Fibroblast of mammary gland (primary cell): ENCODE results near the gene NDP.
"Not testable (repeated sequence)": the region's sequence is repeated elsewhere in the genome, so short reads cannot be mapped to it uniquely, and the experiment has no call there.

Experiments
- DNase-seq: peaks from one replicate; pipeline ENCODE4 v3.0.0-alpha.2; 2010; ENCODE audit warnings: low read depth
- H3K4me3 ChIP-seq: 2 replicates; pipeline ENCODE4 v1.5.1; 2011; ENCODE audit warnings: low read depth, mild to moderate bottlenecking, low read length, moderate library complexity; ENCODE audit not compliant: control insufficient read depth
- TF ChIP-seq, protein P1 (sequence below): conservative IDR thresholded peaks from 2 replicates; pipeline ENCODE4 v1.5.1; 2011; ENCODE audit warnings: low read depth, low read length, inconsistent platforms; ENCODE audit not compliant: control insufficient read depth, insufficient read depth

Gene NDP

DNA sequence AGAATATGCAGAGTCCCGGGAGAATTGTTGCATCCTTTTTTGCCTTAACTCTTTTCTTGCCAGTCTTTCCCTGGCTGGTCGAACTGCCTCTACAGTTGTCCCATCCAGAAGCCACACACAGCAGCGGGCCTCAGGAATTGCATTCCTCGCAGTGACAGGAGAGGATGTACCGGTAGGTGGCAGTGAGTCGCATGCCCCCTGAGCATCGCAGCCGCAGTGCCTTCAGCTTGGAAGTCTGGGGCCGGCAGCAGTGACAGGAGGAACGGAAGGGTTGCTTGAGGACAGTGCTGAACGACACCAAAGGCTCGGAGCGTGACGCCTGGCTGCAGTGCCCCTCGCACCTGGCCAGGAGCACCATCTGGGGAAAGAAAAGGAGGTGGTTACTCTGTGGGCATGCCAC lies 23.5 kb downstream of the NDP start:
- H3K4me3 ChIP-seq, result no peak overlapping the region
- TF ChIP-seq, protein P1, sequence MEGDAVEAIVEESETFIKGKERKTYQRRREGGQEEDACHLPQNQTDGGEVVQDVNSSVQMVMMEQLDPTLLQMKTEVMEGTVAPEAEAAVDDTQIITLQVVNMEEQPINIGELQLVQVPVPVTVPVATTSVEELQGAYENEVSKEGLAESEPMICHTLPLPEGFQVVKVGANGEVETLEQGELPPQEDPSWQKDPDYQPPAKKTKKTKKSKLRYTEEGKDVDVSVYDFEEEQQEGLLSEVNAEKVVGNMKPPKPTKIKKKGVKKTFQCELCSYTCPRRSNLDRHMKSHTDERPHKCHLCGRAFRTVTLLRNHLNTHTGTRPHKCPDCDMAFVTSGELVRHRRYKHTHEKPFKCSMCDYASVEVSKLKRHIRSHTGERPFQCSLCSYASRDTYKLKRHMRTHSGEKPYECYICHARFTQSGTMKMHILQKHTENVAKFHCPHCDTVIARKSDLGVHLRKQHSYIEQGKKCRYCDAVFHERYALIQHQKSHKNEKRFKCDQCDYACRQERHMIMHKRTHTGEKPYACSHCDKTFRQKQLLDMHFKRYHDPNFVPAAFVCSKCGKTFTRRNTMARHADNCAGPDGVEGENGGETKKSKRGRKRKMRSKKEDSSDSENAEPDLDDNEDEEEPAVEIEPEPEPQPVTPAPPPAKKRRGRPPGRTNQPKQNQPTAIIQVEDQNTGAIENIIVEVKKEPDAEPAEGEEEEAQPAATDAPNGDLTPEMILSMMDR, result peak; percentile 19
- DNase-seq, result no peak

DNA sequence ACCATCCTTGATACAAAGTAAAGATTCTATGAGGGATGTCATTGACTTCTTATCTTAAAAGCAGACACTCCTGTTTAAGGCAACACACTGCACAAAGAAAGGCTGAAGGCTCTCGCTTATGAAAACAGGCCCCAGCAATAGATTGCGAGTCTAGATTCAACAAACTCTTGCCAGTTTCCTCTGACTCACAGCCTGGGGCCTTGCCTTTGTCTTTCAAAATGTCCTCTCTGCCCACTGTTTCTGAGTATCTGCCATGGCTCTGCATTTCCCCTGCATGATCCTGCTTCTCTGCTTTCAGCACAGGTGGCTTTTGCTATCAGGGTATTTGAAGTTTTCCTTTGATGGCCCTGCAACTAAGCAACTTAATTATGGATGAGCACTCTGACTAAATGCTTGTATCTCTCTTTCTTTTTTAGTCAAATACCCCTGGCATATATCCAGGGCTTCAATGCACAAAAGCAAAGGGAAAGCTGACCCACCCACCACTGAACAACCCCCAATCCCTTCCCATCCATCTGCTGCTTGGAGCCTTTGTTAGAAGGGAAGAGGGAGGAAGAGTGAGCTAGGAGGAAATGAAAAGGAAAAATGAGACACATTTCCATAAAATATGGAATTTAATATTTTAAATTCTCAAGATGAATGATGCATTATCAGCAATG lies 32.2 kb downstream of the NDP start:
- no peak overlapping the region for H3K4me3 ChIP-seq
- peak; percentile 60 for DNase-seq
- TF ChIP-seq, protein P1, result no peak

DNA sequence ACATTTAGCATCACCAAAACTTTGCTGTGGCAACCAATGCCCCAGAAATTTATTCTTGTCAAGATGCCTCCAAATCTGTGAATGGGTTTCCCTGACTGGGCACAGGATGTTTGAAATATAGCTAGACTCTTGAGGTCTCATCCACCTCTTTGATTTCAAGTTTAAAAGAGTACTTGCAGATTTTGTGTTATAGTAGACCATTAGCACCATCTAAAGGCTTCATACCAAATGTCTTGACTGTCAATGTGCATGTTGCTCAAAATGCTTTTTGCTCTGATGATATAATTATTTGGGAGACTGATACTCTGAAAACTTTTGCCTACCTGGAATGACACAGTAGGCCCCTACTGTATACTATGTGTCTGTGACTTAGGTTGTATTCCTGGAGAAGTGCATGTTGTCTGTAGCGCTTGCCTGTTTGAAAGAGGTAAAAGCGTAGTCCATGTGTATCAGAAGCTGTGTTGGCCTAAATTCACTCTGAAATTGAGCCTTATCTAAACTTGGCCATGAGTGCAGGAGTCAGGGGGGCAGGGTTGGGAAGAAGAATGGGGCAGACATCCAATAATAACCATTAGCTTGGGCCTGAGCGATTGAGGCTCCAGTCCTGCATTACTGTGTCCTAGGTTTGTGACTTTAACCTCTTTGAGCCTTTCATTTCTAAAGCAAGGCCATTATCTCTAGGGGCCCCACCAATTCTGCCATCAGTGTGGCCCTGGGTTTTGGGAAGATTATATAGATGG lies 33.8 kb downstream of the NDP start:
- H3K4me3 ChIP-seq, result no peak overlapping the region
- DNase-seq, result peak; percentile 24
- TF ChIP-seq, protein P1, result no peak

DNA sequence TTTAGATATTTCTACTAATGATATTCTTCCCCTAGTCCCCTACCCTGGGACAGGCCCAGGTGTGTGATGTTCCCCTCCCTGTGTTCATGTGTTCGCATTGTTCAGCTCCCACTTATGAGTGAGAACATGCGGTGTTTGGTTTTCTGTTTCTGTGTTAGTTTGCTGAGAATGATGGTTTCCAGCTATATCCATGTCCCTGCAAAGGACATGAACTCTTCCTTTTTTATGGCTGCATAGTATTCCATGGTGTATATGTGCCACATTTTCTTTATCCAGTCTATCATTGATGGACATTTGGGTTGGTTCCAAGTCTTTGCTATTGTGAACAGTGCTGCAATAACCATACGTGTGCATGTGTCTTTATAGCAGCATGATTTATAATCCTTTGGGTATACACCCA lies 51.2 kb downstream of the NDP start:
- DNase-seq, H3K4me3 ChIP-seq: not testable (repeated sequence)

DNA sequence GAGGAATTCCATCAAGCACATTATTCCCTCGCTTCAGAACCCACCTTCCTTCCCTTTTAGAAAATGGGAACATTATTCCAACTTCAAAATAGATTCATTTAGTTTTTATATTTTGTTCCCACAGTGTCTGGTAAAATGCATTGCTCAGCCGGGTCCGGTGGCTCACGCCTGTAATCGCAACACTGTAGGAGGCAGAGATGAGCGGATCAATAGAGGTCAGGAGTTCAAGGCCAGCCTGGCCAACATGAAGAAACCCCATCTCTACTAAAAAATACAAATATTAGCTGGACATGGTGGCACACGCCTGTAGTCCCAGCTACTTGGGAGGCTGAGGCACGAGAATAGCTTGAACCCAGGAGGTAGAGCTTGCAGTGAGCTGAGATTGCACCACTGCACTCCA lies 62.4 kb downstream of the NDP start:
- not testable (repeated sequence) for H3K4me3 ChIP-seq, DNase-seq

DNA sequence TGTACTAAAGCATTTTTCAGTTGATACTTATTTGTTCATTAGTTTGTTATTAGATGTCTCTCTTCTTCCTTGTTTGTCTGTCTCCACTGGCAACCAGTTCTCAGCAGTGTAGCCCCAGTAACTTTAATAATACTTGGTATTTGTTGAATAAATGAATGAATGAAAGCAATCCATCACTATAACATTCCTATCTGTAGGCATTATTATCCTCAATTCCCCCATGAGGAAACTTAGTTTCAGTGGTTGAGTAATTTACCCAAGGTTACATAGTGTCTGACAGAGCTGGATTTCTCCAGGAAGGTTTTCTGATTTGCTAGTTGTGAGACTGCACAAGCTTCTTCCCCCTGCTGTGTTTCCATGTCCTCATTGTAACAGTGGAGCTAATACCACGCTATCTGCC lies 63.2 kb downstream of the NDP start:
- no peak for DNase-seq
- H3K4me3 ChIP-seq, result no peak overlapping the region
- TF ChIP-seq, protein P1, result no peak

DNA sequence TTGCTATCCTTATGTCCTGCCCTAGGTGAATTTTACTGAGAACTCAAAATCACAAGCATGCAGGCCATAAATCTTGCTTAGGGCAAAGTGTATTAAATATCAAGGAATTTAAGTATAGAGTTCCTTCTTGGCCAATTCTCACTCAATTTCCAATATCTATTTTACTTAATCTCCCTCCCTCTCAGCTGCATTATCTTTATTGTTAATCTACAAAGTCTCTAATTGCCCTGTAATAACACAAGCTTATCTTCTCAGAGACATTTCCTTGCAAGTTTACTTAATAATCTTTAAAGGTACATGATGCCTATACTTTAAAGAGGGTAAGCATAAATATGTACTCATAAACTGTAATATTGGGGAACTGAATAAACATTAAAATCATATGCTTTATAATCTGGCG lies 64.0 kb downstream of the NDP start:
- no peak overlapping the region for H3K4me3 ChIP-seq
- DNase-seq, result no peak
- TF ChIP-seq, protein P1, result no peak
